Thyroid gland (tissue), 4 donors: ENCODE results near the gene TP73.

Experiments
- CTCF ChIP-seq, 6 experiments: fragments of 200-600 bp in 3 of 6; fragments of 450-650 bp in 3 of 6; sonication (generic) in 3 of 6; IDR thresholded peaks; one replicate each; pipeline ENCODE4 v1.5.1; 2016 to 2019; ENCODE audit warnings: antibody characterized with exemption in 6 of 6, mild to moderate bottlenecking in 2 of 6, inconsistent platforms in 1 of 6, moderate library complexity in 1 of 6
- POLR2A ChIP-seq, 2 donors: fragments of 450-650 bp; IDR thresholded peaks; one replicate each; pipeline ENCODE4 v1.6.1; 2017; ENCODE audit warnings: antibody characterized with exemption in 2 of 2, mild to moderate bottlenecking in 2 of 2, moderate library complexity in 1 of 2

- TF ChIP-seq CTCF (IDR thresholded peaks at IDR 0.05) (no peak), POLR2A (IDR thresholded peaks at IDR 0.05) (no peak)
These were observed 35.2 kb downstream of the TP73 start for GRCh38 chr1:3687504-3687903.
